GM12878 (cell line): ENCODE data around the gene SMTNL2. TPM values are rescaled to one million over a fixed set of nuclear protein-coding genes. Genes with fewer than 3 reads are reported as not detected.

Experiments
- ASH2L ChIP-seq: fragments of 300-600, 200-600 bp; sonication (generic); IDR thresholded peaks from 2 replicates; pipeline ENCODE4 v1.6.1; 2017; ENCODE audit warnings: low read depth, mild to moderate bottlenecking, borderline replicate concordance
- ATF7 ChIP-seq: fragments of 450-650 bp; IDR thresholded peaks from 2 replicates; pipeline ENCODE4 v1.6.1; 2016; ENCODE audit warnings: low read depth, mild to moderate bottlenecking
- GATAD2B ChIP-seq: fragments of 450-650 bp; conservative IDR thresholded peaks from 2 replicates; pipeline ENCODE4 v1.6.1; 2017; ENCODE audit warnings: low read depth, mild to moderate bottlenecking, moderate library complexity
- MTA3 ChIP-seq: IDR thresholded peaks from 2 replicates; pipeline ENCODE4 v1.6.1; 2012; ENCODE audit warnings: low read length, inconsistent platforms, borderline replicate concordance
- MYB ChIP-seq: fragments of 150-350 bp; IDR thresholded peaks from 2 replicates; pipeline ENCODE4 v1.6.1; 2014; ENCODE audit warnings: mild to moderate bottlenecking, low read depth, low read length, borderline replicate concordance
- NFIC ChIP-seq: IDR thresholded peaks from 2 replicates; pipeline ENCODE4 v1.6.1; 2012; ENCODE audit warnings: low read depth, mild to moderate bottlenecking, inconsistent platforms, low read length, moderate library complexity
- RELA ChIP-seq: fragments of 450-650 bp; IDR thresholded peaks from 2 replicates; pipeline ENCODE4 v1.8.0; 2014; ENCODE audit warnings: borderline replicate concordance; ENCODE audit not compliant: partially characterized antibody
- RUNX3 ChIP-seq: IDR thresholded peaks from 2 replicates; pipeline ENCODE4 v1.6.1; 2012; ENCODE audit warnings: low read length, inconsistent platforms
- SMAD1 ChIP-seq: fragments of 450-650 bp; IDR thresholded peaks from 2 replicates; pipeline ENCODE4 v1.6.1; 2018; ENCODE audit warnings: mild to moderate bottlenecking, low read depth; ENCODE audit not compliant: partially characterized antibody
- SMAD5 ChIP-seq: IDR thresholded peaks from 2 replicates; pipeline ENCODE4 v1.6.1; 2016; ENCODE audit warnings: antibody characterized with exemption, low read depth
- STAT1 ChIP-seq: fragments of 450-650 bp; conservative IDR thresholded peaks from 2 replicates; pipeline ENCODE4 v1.6.1; 2014; ENCODE audit warnings: antibody characterized with exemption, mild to moderate bottlenecking
- ZNF207 ChIP-seq: fragments of 450-650 bp; IDR thresholded peaks from 2 replicates; pipeline ENCODE4 v1.6.1; 2014; ENCODE audit warnings: antibody characterized with exemption, mild to moderate bottlenecking, borderline replicate concordance
- ZNF622 ChIP-seq: fragments of 450-650 bp; IDR thresholded peaks from 2 replicates; pipeline ENCODE4 v1.6.1; 2017; ENCODE audit warnings: mild to moderate bottlenecking, inconsistent platforms
- polyA plus RNA-seq, 11 experiments: library from polyadenylated mRNA; depleted of rRNA in 4 of 11; unstranded in 6 of 11; stranded (reverse) in 5 of 11; fragments of >200 nt; fragmentation: Nextera tagmentation in 4 of 11; fragmentation: Illumina TruSeq in 1 of 11; extraction: Ambion mirVana in 4 of 11; extraction: Trizol in 1 of 11; gene quantifications; 1 replicate in 1 of 11; 2 replicates in 10 of 11; pipeline versions ENCODE4 v1.2.1 to v1.2.3, GENCODE V29; 2011 to 2016; ENCODE audit warnings: inconsistent platforms in 2 of 11, missing spikeins in 2 of 11, low read depth in 1 of 11
- total RNA-seq, 4 experiments: library from RNA; depleted of rRNA in 3 of 4; stranded (reverse); fragments of >200 nt in 3 of 4; fragmentation: Illumina TruSeq in 1 of 4; extraction: Trizol in 1 of 4; gene quantifications; 2 replicates each; pipeline versions ENCODE4 v1.2.1 to v1.2.3, GENCODE V29; 2013 to 2021
- TF ChIP-seq, protein P1 (sequence below): fragments of 150-350 bp; IDR thresholded peaks from 2 replicates; pipeline ENCODE4 v1.6.1; 2016; ENCODE audit warnings: low read depth, low read length
- TF ChIP-seq, protein P2 (sequence below): fragments of 450-650 bp; conservative IDR thresholded peaks from 2 replicates; pipeline ENCODE4 v1.6.1; 2017; ENCODE audit warnings: mild to moderate bottlenecking, moderate library complexity
- TF ChIP-seq, protein P3 (sequence below): IDR thresholded peaks from 2 replicates; pipeline ENCODE4 v1.6.1; 2011; ENCODE audit warnings: borderline replicate concordance, low read depth, mild to moderate bottlenecking, moderate library complexity, low read length; ENCODE audit not compliant: insufficient read depth, poor library complexity, severe bottlenecking

Gene SMTNL2
- total and polyA plus RNA-seq, 10 of the 15 experiments (the other 5 are each of a cell fraction or from before 2014, with no cell fraction given) = not detected

DNA sequence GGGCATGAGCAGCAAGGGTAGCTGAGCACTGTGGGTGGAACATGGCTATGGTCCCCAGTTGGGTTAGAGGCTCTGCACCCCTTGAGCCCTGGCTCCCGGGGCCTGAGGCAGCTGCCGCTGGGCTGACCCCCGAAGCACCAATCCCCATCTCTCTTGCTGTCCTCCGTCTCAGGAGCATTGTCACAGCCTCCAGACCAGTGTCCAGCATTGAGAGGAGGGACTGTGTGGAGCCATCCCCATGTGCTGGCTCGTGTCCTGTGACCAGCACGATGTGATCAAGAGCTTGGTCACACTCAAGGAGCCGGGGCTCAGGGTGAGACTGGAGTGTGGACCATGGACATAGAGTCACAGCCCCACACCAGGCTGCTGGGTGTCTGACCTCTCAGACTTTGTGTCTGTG is 2.9 kb downstream of the SMTNL2 start (continued):
- TF ChIP-seq, protein P1, sequence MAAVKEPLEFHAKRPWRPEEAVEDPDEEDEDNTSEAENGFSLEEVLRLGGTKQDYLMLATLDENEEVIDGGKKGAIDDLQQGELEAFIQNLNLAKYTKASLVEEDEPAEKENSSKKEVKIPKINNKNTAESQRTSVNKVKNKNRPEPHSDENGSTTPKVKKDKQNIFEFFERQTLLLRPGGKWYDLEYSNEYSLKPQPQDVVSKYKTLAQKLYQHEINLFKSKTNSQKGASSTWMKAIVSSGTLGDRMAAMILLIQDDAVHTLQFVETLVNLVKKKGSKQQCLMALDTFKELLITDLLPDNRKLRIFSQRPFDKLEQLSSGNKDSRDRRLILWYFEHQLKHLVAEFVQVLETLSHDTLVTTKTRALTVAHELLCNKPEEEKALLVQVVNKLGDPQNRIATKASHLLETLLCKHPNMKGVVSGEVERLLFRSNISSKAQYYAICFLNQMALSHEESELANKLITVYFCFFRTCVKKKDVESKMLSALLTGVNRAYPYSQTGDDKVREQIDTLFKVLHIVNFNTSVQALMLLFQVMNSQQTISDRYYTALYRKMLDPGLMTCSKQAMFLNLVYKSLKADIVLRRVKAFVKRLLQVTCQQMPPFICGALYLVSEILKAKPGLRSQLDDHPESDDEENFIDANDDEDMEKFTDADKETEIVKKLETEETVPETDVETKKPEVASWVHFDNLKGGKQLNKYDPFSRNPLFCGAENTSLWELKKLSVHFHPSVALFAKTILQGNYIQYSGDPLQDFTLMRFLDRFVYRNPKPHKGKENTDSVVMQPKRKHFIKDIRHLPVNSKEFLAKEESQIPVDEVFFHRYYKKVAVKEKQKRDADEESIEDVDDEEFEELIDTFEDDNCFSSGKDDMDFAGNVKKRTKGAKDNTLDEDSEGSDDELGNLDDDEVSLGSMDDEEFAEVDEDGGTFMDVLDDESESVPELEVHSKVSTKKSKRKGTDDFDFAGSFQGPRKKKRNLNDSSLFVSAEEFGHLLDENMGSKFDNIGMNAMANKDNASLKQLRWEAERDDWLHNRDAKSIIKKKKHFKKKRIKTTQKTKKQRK = no peak
- TF ChIP-seq MYB (no peak), MTA3 (no peak), ZNF207 (no peak), SMAD1 (no peak), ASH2L (no peak), STAT1 (no peak), GATAD2B (no peak), ATF7 (no peak), SMAD5 (no peak), RELA (no peak), NFIC (no peak), RUNX3 (no peak), ZNF622 (no peak)
- TF ChIP-seq, protein P2, sequence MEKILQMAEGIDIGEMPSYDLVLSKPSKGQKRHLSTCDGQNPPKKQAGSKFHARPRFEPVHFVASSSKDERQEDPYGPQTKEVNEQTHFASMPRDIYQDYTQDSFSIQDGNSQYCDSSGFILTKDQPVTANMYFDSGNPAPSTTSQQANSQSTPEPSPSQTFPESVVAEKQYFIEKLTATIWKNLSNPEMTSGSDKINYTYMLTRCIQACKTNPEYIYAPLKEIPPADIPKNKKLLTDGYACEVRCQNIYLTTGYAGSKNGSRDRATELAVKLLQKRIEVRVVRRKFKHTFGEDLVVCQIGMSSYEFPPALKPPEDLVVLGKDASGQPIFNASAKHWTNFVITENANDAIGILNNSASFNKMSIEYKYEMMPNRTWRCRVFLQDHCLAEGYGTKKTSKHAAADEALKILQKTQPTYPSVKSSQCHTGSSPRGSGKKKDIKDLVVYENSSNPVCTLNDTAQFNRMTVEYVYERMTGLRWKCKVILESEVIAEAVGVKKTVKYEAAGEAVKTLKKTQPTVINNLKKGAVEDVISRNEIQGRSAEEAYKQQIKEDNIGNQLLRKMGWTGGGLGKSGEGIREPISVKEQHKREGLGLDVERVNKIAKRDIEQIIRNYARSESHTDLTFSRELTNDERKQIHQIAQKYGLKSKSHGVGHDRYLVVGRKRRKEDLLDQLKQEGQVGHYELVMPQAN = no peak
- TF ChIP-seq, protein P3, sequence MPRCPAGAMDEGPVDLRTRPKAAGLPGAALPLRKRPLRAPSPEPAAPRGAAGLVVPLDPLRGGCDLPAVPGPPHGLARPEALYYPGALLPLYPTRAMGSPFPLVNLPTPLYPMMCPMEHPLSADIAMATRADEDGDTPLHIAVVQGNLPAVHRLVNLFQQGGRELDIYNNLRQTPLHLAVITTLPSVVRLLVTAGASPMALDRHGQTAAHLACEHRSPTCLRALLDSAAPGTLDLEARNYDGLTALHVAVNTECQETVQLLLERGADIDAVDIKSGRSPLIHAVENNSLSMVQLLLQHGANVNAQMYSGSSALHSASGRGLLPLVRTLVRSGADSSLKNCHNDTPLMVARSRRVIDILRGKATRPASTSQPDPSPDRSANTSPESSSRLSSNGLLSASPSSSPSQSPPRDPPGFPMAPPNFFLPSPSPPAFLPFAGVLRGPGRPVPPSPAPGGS = no peak
